Neural progenitor cell (in vitro differentiated cells): Measurements from ENCODE around the gene NUP50.

Experiments used
- CTCF ChIP-seq: fragments of 200-600 bp; sonication (generic); IDR thresholded peaks from 2 replicates; pipeline ENCODE4 v1.5.1; 2017; ENCODE audit warnings: antibody characterized with exemption, mild to moderate bottlenecking
- EZH2 ChIP-seq: fragments of 200-600 bp; sonication (generic); IDR thresholded peaks from 2 replicates; pipeline ENCODE4 v1.6.1; 2017; ENCODE audit warnings: antibody characterized with exemption, mild to moderate bottlenecking, moderate library complexity
- EZH2phosphoT487 ChIP-seq: fragments of 200-600 bp; sonication (generic); IDR thresholded peaks from 2 replicates; pipeline ENCODE4 v1.6.1; 2017; ENCODE audit warnings: antibody characterized with exemption

GRCh38 chr22:45196308-45196707 is 32.6 kb downstream of the NUP50 start:
- TF ChIP-seq EZH2phosphoT487: no peak
- no peak for TF ChIP-seq CTCF
- TF ChIP-seq EZH2: no peak
